ENCODE data around the gene SPOCK1. TPM values are rescaled to one million over a fixed set of nuclear protein-coding genes. Genes with fewer than 3 reads are reported as not detected.

Gene SPOCK1
- total RNA-seq, 4 donors from 2014 or later: 8.6 to 34.8 (median 13.2) TPM

DNA sequence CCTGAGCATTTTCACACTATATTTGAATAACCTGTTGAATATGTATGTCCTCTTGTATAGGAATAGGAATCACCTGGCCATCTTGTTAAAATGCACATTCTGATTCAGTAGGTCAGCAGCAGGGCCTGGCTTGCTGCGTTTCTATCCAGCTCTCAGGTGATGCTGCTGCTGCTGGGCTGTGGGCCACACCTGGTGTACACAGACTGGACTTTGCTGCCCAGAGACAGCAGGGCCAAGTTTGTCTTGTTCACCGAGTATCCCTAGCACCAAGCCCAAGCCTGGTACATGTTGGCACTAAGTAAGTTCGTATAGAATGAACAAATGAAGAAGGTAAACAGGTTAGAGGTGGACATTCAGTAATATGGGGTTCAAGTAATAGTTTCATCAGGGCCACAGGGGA is 151.3 kb downstream of the SPOCK1 start:
- H3K4me1 ChIP-seq: no peaks in the 10 kb centered on the region
- intact Hi-C loops (cut with DNase I; ENCODE audit: low total_unique reads) (loop anchor here (10.0 kb wide), 1 partner anchor 147 kb away; the partner anchor contains the start of gene SPOCK1), in situ Hi-C loops (cut with MboI; ENCODE audit: low pct_ligation_motif_present in 1 of 4, low pct_unique_long_range_greater_than_20kb in 1 of 4, low sequenced_read_pairs in 3 of 4) (no loop called here)
- TF ChIP-seq, protein P1, sequence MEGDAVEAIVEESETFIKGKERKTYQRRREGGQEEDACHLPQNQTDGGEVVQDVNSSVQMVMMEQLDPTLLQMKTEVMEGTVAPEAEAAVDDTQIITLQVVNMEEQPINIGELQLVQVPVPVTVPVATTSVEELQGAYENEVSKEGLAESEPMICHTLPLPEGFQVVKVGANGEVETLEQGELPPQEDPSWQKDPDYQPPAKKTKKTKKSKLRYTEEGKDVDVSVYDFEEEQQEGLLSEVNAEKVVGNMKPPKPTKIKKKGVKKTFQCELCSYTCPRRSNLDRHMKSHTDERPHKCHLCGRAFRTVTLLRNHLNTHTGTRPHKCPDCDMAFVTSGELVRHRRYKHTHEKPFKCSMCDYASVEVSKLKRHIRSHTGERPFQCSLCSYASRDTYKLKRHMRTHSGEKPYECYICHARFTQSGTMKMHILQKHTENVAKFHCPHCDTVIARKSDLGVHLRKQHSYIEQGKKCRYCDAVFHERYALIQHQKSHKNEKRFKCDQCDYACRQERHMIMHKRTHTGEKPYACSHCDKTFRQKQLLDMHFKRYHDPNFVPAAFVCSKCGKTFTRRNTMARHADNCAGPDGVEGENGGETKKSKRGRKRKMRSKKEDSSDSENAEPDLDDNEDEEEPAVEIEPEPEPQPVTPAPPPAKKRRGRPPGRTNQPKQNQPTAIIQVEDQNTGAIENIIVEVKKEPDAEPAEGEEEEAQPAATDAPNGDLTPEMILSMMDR (IDR thresholded peaks at IDR 0.05): no peak
- no peak for TF ChIP-seq POLR2AphosphoS5 (IDR thresholded peaks at IDR 0.05)
- no peak for TF ChIP-seq EP300 (IDR thresholded peaks at IDR 0.05; ENCODE audit: low read depth)
- TF ChIP-seq POLR2A (IDR thresholded peaks at IDR 0.05): no peak
- H3K4me3 ChIP-seq: no peak overlapping the region
- no peaks in the 10 kb centered on the region for H3K27me3 ChIP-seq
- DNase-seq: no peak
- H3K27ac ChIP-seq: no peak overlapping the region
- H3K36me3 ChIP-seq: no peaks in the 10 kb centered on the region
- WGBS, 2 donors (ENCODE audit: low coverage in 1 of 2): 62% methylated on average over 3 of the region's 3 CpGs; no CpG with 5 or more reads in 1 of the 2 donors
- H3K9me3 ChIP-seq: no peaks in the 10 kb centered on the region

GRCh38 chr5:137346281-137346680 is 152.8 kb downstream of the SPOCK1 start:
- H3K27ac ChIP-seq: no peak overlapping the region
- no peaks in the 10 kb centered on the region for H3K9me3 ChIP-seq
- TF ChIP-seq EP300 (IDR thresholded peaks at IDR 0.05; ENCODE audit: low read depth) (no peak), POLR2AphosphoS5 (IDR thresholded peaks at IDR 0.05) (no peak), POLR2A (IDR thresholded peaks at IDR 0.05) (no peak)
- TF ChIP-seq, protein P1 (IDR thresholded peaks at IDR 0.05): no peak
- DNase-seq: no peak
- 64 to 73% methylated on average over 3 of the region's 3 CpGs for WGBS, 2 donors (ENCODE audit: low coverage in 1 of 2)
- no peaks in the 10 kb centered on the region for H3K27me3 ChIP-seq
- no peaks in the 10 kb centered on the region for H3K36me3 ChIP-seq
- intact Hi-C loops (cut with DNase I; ENCODE audit: low total_unique reads): loop anchor here (10.0 kb wide), 1 partner anchor 149 kb away; the partner anchor contains the start of gene SPOCK1
- H3K4me1 ChIP-seq: no peaks in the 10 kb centered on the region
- H3K4me3 ChIP-seq: no peak overlapping the region
- in situ Hi-C loops (cut with MboI; ENCODE audit: low pct_ligation_motif_present in 1 of 4, low pct_unique_long_range_greater_than_20kb in 1 of 4, low sequenced_read_pairs in 3 of 4): no loop called here

DNA sequence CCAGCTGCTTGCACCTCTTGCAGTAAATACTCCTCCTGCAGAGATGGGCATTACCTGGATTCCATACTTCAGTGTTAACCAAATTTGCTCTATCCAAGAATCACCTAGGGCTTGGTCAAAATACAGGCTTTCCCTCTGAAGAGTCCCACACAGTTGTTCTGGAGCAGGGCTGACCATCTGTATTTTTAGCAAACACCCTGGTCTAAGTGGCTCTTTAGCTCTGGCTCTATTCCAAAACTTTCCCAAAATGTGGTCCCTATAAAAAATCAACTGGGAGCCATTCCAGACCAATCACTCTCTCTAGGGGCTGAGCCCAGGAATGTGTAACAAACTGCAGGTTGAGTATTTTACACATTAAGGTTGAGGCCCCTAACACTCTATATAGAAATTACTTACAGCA is 153.7 kb downstream of the SPOCK1 start:
- Histone ChIP-seq H3K36me3 (no peaks in the 10 kb centered on the region), H3K4me1 (no peaks in the 10 kb centered on the region), H3K27me3 (no peaks in the 10 kb centered on the region), H3K9me3 (no peaks in the 10 kb centered on the region), H3K4me3 (no peak overlapping the region), H3K27ac (no peak overlapping the region)
- DNase-seq: no peak
- TF ChIP-seq POLR2AphosphoS5 (IDR thresholded peaks at IDR 0.05) (no peak), EP300 (IDR thresholded peaks at IDR 0.05; ENCODE audit: low read depth) (no peak), POLR2A (IDR thresholded peaks at IDR 0.05) (no peak)
- TF ChIP-seq, protein P1 (IDR thresholded peaks at IDR 0.05): no peak
- intact Hi-C loops (cut with DNase I; ENCODE audit: low total_unique reads) (loop anchor here (10.0 kb wide), 1 partner anchor 149 kb away; the partner anchor contains the start of gene SPOCK1), in situ Hi-C loops (cut with MboI; ENCODE audit: low pct_ligation_motif_present in 1 of 4, low pct_unique_long_range_greater_than_20kb in 1 of 4, low sequenced_read_pairs in 3 of 4) (no loop called here)

DNA sequence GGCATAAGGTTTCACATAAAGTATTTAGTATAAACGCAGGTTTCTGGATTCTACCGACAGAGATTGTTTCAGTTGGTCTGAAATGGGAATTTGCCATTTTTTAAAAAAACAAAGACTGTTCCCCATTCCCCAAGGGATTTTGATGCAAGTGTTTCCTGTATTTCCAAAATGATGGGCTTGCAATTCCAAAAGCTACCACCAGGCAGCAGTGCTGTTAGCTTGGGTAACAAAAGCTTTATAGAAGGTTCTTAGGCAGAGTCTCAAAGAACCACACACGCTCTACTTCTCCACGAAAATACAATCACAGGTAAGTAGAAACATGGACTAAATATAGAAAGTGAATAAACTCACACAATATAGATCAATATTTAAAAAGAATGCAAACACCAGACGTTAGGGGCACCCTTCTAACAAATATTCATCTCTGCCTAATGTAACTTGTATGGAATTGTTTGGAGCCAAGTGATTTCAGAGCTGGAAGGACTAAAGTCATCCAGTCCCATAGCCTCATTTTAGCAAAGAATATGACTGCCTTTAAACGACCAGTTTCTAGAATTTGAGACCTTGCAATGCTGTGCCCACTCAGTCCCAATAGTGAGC is 154.3 kb downstream of the SPOCK1 start:
- WGBS, 2 donors (ENCODE audit: low coverage in 1 of 2): 28% methylated on average over 5 to 6 of the region's 6 CpGs
- H3K4me1 ChIP-seq: no peaks in the 10 kb centered on the region
- no peak overlapping the region for H3K27ac ChIP-seq
- intact Hi-C loops (cut with DNase I; ENCODE audit: low total_unique reads): loop anchor here (10.0 kb wide), 1 partner anchor 150 kb away; the partner anchor contains the start of gene SPOCK1
- H3K4me3 ChIP-seq: no peak overlapping the region
- H3K27me3 ChIP-seq: no peaks in the 10 kb centered on the region
- TF ChIP-seq POLR2A (IDR thresholded peaks at IDR 0.05): no peak
- TF ChIP-seq, protein P1 (IDR thresholded peaks at IDR 0.05): peak; percentile 73 to 82 (median 74)
- H3K9me3 ChIP-seq: no peaks in the 10 kb centered on the region
- in situ Hi-C loops (cut with MboI; ENCODE audit: low pct_ligation_motif_present in 1 of 4, low pct_unique_long_range_greater_than_20kb in 1 of 4, low sequenced_read_pairs in 3 of 4): no loop called here
- no peaks in the 10 kb centered on the region for H3K36me3 ChIP-seq
- peak; percentile 33 for DNase-seq

Data from transverse colon (tissue), 4 donors.